HEK293T (cell line): Measurements from ENCODE around the gene KIAA0040.

ENCODE experiments used
- CTCF ChIA-PET: fragments of 350-600 bp; formaldehyde crosslinking; extraction: SDS; loops from one replicate; lab custom pipeline; 2021; ENCODE audit warnings: antibody characterized with exemption, inconsistent platforms; lab: Yijun Ruan, JAX
- POLR2A ChIA-PET: fragments of 350-600 bp; formaldehyde crosslinking; extraction: SDS; loops from one replicate; lab custom pipeline; 2020; ENCODE audit warnings: antibody characterized with exemption, inconsistent platforms; lab: Yijun Ruan, JAX
- DNase-seq: peaks from one replicate; pipeline ENCODE4 v3.0.0; 2012; ENCODE audit warnings: mixed read lengths; ENCODE audit errors: extremely low spot score
- ARNT ChIP-seq: fragments of 450-650 bp; IDR thresholded peaks from 2 replicates; pipeline ENCODE4 v1.6.1; 2017; ENCODE audit warnings: mild to moderate bottlenecking
- BHLHE40 ChIP-seq: fragments of 450-650 bp; IDR thresholded peaks from 2 replicates; pipeline ENCODE4 v1.6.1; 2016; ENCODE audit warnings: mild to moderate bottlenecking, moderate library complexity, borderline replicate concordance
- CTBP1 ChIP-seq: fragments of 450-650 bp; IDR thresholded peaks from 2 replicates; pipeline ENCODE4 v1.6.1; 2016; ENCODE audit warnings: borderline replicate concordance
- ELF4 ChIP-seq: fragments of 450-650 bp; IDR thresholded peaks from 2 replicates; pipeline ENCODE4 v1.6.1; 2017; ENCODE audit warnings: antibody characterized with exemption
- FOXA1 ChIP-seq: fragments of 450-650 bp; IDR thresholded peaks from 2 replicates; pipeline ENCODE4 v1.6.1; 2016; ENCODE audit warnings: mild to moderate bottlenecking
- FOXK2 ChIP-seq: fragments of 450-650 bp; IDR thresholded peaks from 2 replicates; pipeline ENCODE4 v1.6.1; 2016; ENCODE audit warnings: mild to moderate bottlenecking
- FOXM1 ChIP-seq: fragments of 450-650 bp; IDR thresholded peaks from 2 replicates; pipeline ENCODE4 v1.6.1; 2017; ENCODE audit warnings: mild to moderate bottlenecking, borderline replicate concordance
- HDGF ChIP-seq: fragments of 450-650 bp; IDR thresholded peaks from 2 replicates; pipeline ENCODE4 v1.6.1; 2017; ENCODE audit warnings: antibody characterized with exemption, borderline replicate concordance
- L3MBTL2 ChIP-seq: fragments of 450-650 bp; conservative IDR thresholded peaks from 2 replicates; pipeline ENCODE4 v1.6.1; 2016; ENCODE audit warnings: mild to moderate bottlenecking
- LEF1 ChIP-seq: fragments of 450-650 bp; IDR thresholded peaks from 2 replicates; pipeline ENCODE4 v1.6.1; 2017; ENCODE audit warnings: mild to moderate bottlenecking, borderline replicate concordance
- NFRKB ChIP-seq: fragments of 450-650 bp; IDR thresholded peaks from 2 replicates; pipeline ENCODE4 v1.6.1; 2016; ENCODE audit warnings: mild to moderate bottlenecking, moderate library complexity
- PKNOX1 ChIP-seq: fragments of 450-650 bp; IDR thresholded peaks from 2 replicates; pipeline ENCODE4 v1.6.1; 2016
- SP1 ChIP-seq: fragments of 450-650 bp; IDR thresholded peaks from 2 replicates; pipeline ENCODE4 v1.6.1; 2017
- SUZ12 ChIP-seq: fragments of 450-650 bp; IDR thresholded peaks from 2 replicates; pipeline ENCODE4 v1.6.1; 2016; ENCODE audit warnings: mild to moderate bottlenecking
- TARDBP ChIP-seq: fragments of 450-650 bp; IDR thresholded peaks from 2 replicates; pipeline ENCODE4 v1.6.1; 2016
- ZNF384 ChIP-seq: fragments of 450-650 bp; IDR thresholded peaks from 2 replicates; pipeline ENCODE4 v1.6.1; 2016

KIAA0040 gene

GRCh38 chr1:175193527-175193910, 943 bp upstream of the KIAA0040 start:
- no peak for DNase-seq
- POLR2A ChIA-PET = no interaction called here
- TF ChIP-seq NFRKB (no peak), HDGF (no peak), FOXM1 (no peak), TARDBP (no peak), FOXA1 (no peak), CTBP1 (no peak), ZNF384 (no peak), ELF4 (no peak), ARNT (no peak), LEF1 (no peak), SP1 (no peak), FOXK2 (no peak)
- CTCF ChIA-PET = no interaction called here

- peak; percentile 32 for DNase-seq
- no peak for TF ChIP-seq CTBP1
- TF ChIP-seq FOXK2 = no peak
- no peak for TF ChIP-seq ARNT
- no peak for TF ChIP-seq BHLHE40
- ChIA-PET CTCF (no interaction called here), POLR2A (interaction anchor here (0.8 kb wide), 1 partner anchor 9 kb away, joined by 3 read pairs; no protein-coding TSS in a partner anchor)
Measured at GRCh38 chr1:175192111-175192629, 406 bp downstream of the KIAA0040 start.

- TF ChIP-seq CTBP1 = no peak
- no peak for TF ChIP-seq NFRKB
- TF ChIP-seq FOXA1 = no peak
- TF ChIP-seq FOXM1 = no peak
- TF ChIP-seq TARDBP = no peak
- no peak for TF ChIP-seq ZNF384
- ChIA-PET POLR2A (interaction anchor here (0.8 kb wide), 1 partner anchor 8 kb away, joined by 3 read pairs; no protein-coding TSS in a partner anchor), CTCF (interaction anchor here (0.6 kb wide), 1 partner anchor 90 kb away, joined by 5 read pairs; no protein-coding TSS in a partner anchor)
- no peak for DNase-seq
Measured at GRCh38 chr1:175191659-175192058, 917 bp downstream of the KIAA0040 start.

- ChIA-PET POLR2A (no interaction called here), CTCF (no interaction called here)
- no peak for DNase-seq
- TF ChIP-seq SUZ12 (no peak), FOXA1 (no peak), ELF4 (no peak), LEF1 (no peak), FOXM1 (no peak), FOXK2 (no peak), BHLHE40 (no peak), NFRKB (no peak), ARNT (no peak), SP1 (no peak), TARDBP (no peak), ZNF384 (no peak), L3MBTL2 (no peak), PKNOX1 (no peak), CTBP1 (no peak), HDGF (no peak)
Measured at GRCh38 chr1:175188936-175189335, 3.6 kb downstream of the KIAA0040 start.

GRCh38 chr1:175186433-175187160, 6.0 kb downstream of the KIAA0040 start:
- ChIA-PET POLR2A (no interaction called here), CTCF (no interaction called here)
- TF ChIP-seq NFRKB = no peak
- no peak for TF ChIP-seq HDGF
- no peak for TF ChIP-seq PKNOX1
- no peak for TF ChIP-seq L3MBTL2
- TF ChIP-seq SP1 = no peak
- no peak for TF ChIP-seq CTBP1
- TF ChIP-seq FOXK2 = no peak
- TF ChIP-seq TARDBP = no peak
- no peak for TF ChIP-seq BHLHE40
- no peak for TF ChIP-seq FOXA1
- TF ChIP-seq LEF1 = no peak
- TF ChIP-seq ELF4 = no peak
- no peak for TF ChIP-seq SUZ12
- DNase-seq = no peak

- no peak for TF ChIP-seq TARDBP
- TF ChIP-seq ELF4 = no peak
- no peak for TF ChIP-seq LEF1
- no peak for TF ChIP-seq PKNOX1
- no peak for TF ChIP-seq SUZ12
- TF ChIP-seq BHLHE40 = no peak
- TF ChIP-seq FOXM1 = no peak
- TF ChIP-seq NFRKB = no peak
- TF ChIP-seq SP1 = no peak
- TF ChIP-seq ARNT = no peak
- no peak for TF ChIP-seq ZNF384
- TF ChIP-seq CTBP1 = no peak
- no peak for TF ChIP-seq L3MBTL2
- TF ChIP-seq FOXK2 = no peak
- no peak for TF ChIP-seq HDGF
- no peak for TF ChIP-seq FOXA1
- POLR2A ChIA-PET = no interaction called here
- CTCF ChIA-PET = no interaction called here
- DNase-seq = no peak
Measured at GRCh38 chr1:175185903-175186302, 6.7 kb downstream of the KIAA0040 start.
